SU-DHL-6 (cell line): Measurements from ENCODE around the gene TYW1B.
"Not testable (repeated sequence)": the region's sequence is repeated elsewhere in the genome, so short reads cannot be mapped to it uniquely, and the experiment has no call there.

Source experiments
- H2AFZ ChIP-seq: fragments of 200-600 bp; sonication (generic); 2 replicates; pipeline ENCODE4 v1.6.1; 2014; ENCODE audit warnings: low read depth, mild to moderate bottlenecking, moderate library complexity, mixed read lengths, antibody characterized with exemption, low read length; ENCODE audit not compliant: severe bottlenecking
- H3F3A ChIP-seq: fragments of 200-600 bp; shearing (Covaris generic); 2 replicates; pipeline ENCODE4 v1.6.0; 2016; ENCODE audit warnings: antibody characterized with exemption, mild to moderate bottlenecking; ENCODE audit not compliant: insufficient read depth
- H3K27ac ChIP-seq: fragments of 200-600 bp; sonication (generic); 2 replicates; pipeline ENCODE4 v1.5.1; 2016; ENCODE audit warnings: low read depth, mild to moderate bottlenecking, low read length, moderate library complexity, mixed read lengths
- H3K27me3 ChIP-seq: fragments of 200-600 bp; sonication (generic), shearing (Covaris generic); 2 replicates; pipeline ENCODE4 v1.6.0; 2014; ENCODE audit warnings: mild to moderate bottlenecking, low read length
- H3K36me3 ChIP-seq: fragments of 200-600 bp; sonication (generic); 2 replicates; pipeline ENCODE4 v1.6.1; 2014; ENCODE audit warnings: mild to moderate bottlenecking, low read length, mixed read lengths
- H3K4me2 ChIP-seq: fragments of 300-600, 200-600 bp; shearing (Covaris generic), sonication (generic); 2 replicates; pipeline ENCODE4 v1.6.0; 2014; ENCODE audit warnings: low read length, low read depth, mild to moderate bottlenecking; ENCODE audit not compliant: poor library complexity, severe bottlenecking
- H3K4me3 ChIP-seq: fragments of 200-600 bp; sonication (generic); 2 replicates; pipeline ENCODE4 v1.5.1; 2014; ENCODE audit warnings: antibody characterized with exemption, low read length, mild to moderate bottlenecking, mixed read lengths; ENCODE audit not compliant: insufficient read depth, poor library complexity, severe bottlenecking
- H3K79me2 ChIP-seq: fragments of 200-600 bp; sonication (generic); 2 replicates; pipeline ENCODE4 v1.6.1; 2014; ENCODE audit warnings: mild to moderate bottlenecking, low read length, moderate library complexity; ENCODE audit not compliant: insufficient read depth
- H3K9ac ChIP-seq: fragments of 200-600 bp; sonication (generic); 2 replicates; pipeline ENCODE4 v1.7.0; 2014; ENCODE audit warnings: mild to moderate bottlenecking, low read length
- H3K9me2 ChIP-seq: fragments of 200-600 bp; sonication (generic); replicated peaks from 2 replicates; pipeline ENCODE4 v1.6.1; 2014; ENCODE audit warnings: low read length; ENCODE audit not compliant: insufficient read depth
- H3K9me3 ChIP-seq: fragments of 200-600 bp; sonication (generic); 2 replicates; pipeline ENCODE4 v1.6.1; 2014; ENCODE audit warnings: low read length, mixed read lengths; ENCODE audit not compliant: insufficient read depth
- H4K20me1 ChIP-seq: fragments of 200-600 bp; sonication (generic); 2 replicates; pipeline ENCODE4 v1.6.1; 2014; ENCODE audit warnings: low read depth, mild to moderate bottlenecking, antibody characterized with exemption, low read length, moderate library complexity, mixed read lengths

Gene TYW1B

GRCh38 chr7:72743801-72744200, 84.2 kb downstream of the TYW1B start:
- H3K9me3 ChIP-seq, H3K27me3 ChIP-seq, H3K4me2 ChIP-seq, H3F3A ChIP-seq, H3K36me3 ChIP-seq, H3K27ac ChIP-seq, H3K9me2 ChIP-seq, H3K79me2 ChIP-seq, H3K4me3 ChIP-seq, H2AFZ ChIP-seq, H4K20me1 ChIP-seq, H3K9ac ChIP-seq: not testable (repeated sequence)

DNA sequence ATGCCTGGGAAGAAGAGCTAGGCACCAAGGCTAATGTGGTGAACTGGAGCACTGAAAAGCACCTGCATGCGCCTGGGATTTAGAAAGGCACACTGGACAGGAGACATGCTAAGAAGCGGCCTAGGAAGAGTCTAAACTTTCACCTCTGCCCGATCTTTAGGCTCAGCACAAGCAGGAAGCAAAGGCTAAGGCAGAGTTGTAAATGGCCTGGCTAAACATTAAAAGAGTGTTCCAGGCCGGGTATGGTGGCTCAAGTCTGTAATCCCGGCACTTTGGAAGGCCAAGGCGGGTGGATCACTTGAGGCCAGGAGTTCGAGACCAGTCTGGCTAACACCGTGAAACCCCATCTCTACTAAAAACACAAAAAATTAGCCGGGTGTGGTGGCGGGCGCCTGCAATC, 88.3 kb downstream of the TYW1B start:
- H3K4me2 ChIP-seq = not testable (repeated sequence)

GRCh38 chr7:72735855-72736254, 92.1 kb downstream of the TYW1B start:
- H3K27me3 ChIP-seq, H3K4me3 ChIP-seq, H3F3A ChIP-seq, H3K9me3 ChIP-seq, H3K4me2 ChIP-seq, H2AFZ ChIP-seq, H3K9ac ChIP-seq, H3K27ac ChIP-seq, H3K79me2 ChIP-seq, H3K36me3 ChIP-seq, H3K9me2 ChIP-seq, H4K20me1 ChIP-seq: not testable (repeated sequence)

More for the DNA sequence above, 88.3 kb downstream of the TYW1B start:
- H3K36me3 ChIP-seq, H2AFZ ChIP-seq, H3K9ac ChIP-seq, H3K27ac ChIP-seq, H3K79me2 ChIP-seq, H4K20me1 ChIP-seq, H3K9me2 ChIP-seq, H3F3A ChIP-seq, H3K27me3 ChIP-seq, H3K9me3 ChIP-seq, H3K4me3 ChIP-seq: not testable (repeated sequence)

DNA sequence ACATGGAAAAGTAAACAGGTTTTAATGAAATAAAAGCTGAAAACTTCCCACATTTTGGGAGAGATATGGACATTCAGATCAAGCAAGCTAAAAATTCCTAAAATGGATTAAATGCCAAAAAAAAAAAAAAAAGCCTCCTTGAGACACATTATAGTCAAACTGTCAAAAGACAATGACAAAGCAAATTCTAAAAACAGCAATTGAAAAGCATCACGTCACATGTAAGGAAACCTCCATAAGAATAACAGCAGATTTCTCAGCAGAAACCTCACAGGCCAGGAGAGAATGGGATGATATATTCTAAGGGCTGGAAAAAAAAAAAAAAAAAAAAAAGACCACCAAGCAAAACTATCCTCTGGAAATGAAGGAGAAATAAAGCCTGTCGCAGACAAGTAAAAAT, 97.2 kb downstream of the TYW1B start:
- not testable (repeated sequence) for H3K27me3 ChIP-seq, H4K20me1 ChIP-seq, H3K79me2 ChIP-seq, H3K9ac ChIP-seq, H2AFZ ChIP-seq, H3K4me2 ChIP-seq, H3K9me3 ChIP-seq, H3K27ac ChIP-seq, H3K9me2 ChIP-seq, H3K4me3 ChIP-seq, H3K36me3 ChIP-seq, H3F3A ChIP-seq

DNA sequence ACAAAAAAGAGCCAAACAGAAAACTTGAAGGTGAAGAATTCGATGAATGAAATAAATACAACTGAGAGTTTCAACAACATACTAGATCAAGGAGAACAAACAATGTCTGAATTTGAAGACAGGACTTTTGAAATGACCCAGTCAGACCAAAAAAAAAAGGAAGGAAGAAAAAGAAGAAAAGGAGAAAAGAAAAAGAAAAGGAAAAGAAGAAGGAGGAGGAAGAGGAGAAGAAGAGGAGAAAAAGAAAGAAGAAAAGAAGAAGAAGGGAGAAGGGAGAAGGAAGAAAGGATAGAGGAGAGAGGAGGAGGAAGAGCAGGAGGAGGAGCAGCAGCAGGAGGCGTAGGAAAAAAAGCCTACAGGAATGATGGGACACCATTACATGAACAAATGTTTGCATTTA, 97.6 kb downstream of the TYW1B start:
- H3K4me3 ChIP-seq, H3K27ac ChIP-seq, H3K79me2 ChIP-seq, H3K27me3 ChIP-seq, H3F3A ChIP-seq, H3K9ac ChIP-seq, H3K4me2 ChIP-seq, H3K9me3 ChIP-seq, H3K36me3 ChIP-seq, H3K9me2 ChIP-seq, H4K20me1 ChIP-seq, H2AFZ ChIP-seq: not testable (repeated sequence)

- H3K27ac ChIP-seq, H3F3A ChIP-seq, H3K36me3 ChIP-seq, H3K9me3 ChIP-seq, H4K20me1 ChIP-seq, H3K4me2 ChIP-seq, H3K4me3 ChIP-seq, H3K27me3 ChIP-seq, H2AFZ ChIP-seq, H3K9ac ChIP-seq, H3K9me2 ChIP-seq, H3K79me2 ChIP-seq: not testable (repeated sequence)
These were observed 98.9 kb downstream of the TYW1B start for GRCh38 chr7:72729130-72729529.

DNA sequence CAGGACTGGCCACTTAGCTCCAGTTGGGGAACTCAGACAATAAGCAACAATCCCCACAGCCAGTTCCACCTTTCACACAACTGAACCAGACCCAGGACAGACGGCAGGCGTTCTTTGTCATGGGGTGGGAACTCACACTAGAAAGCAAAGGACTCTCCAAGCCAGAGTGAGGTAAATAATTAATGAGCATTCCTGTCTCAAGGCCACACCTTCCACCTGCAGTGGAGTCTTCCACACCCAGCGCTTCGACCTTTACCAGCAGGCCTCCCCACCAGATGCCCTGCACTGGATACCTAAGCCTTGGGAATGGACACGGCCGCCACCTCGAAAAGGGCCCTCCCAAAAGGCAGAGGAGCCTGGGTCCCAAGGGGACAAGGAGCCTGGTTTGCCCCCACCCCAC, 105.3 kb downstream of the TYW1B start:
- not testable (repeated sequence) for H3K27ac ChIP-seq, H3K4me2 ChIP-seq, H3K9ac ChIP-seq, H3F3A ChIP-seq, H3K4me3 ChIP-seq, H3K27me3 ChIP-seq, H3K9me3 ChIP-seq, H3K36me3 ChIP-seq, H3K9me2 ChIP-seq, H2AFZ ChIP-seq, H4K20me1 ChIP-seq, H3K79me2 ChIP-seq

DNA sequence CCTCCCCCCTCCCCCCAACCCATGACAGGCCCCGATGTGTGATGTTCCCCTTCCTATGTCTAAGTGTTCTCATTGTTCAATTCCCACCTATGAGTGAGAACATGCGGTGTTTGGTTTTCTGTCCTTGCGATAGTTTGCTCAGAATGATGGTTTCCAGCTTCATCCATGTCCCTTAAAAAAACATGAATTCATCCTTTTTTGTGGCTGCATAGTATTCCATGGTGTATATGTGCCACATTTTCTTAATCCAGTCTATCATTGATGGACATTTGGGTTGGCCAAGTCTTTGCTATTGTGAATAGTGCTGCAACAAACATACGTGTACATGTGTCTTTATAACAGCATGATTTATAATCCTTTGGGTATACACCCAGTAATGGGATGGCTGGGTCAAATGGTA, 107.1 kb downstream of the TYW1B start:
- H2AFZ ChIP-seq, H3K36me3 ChIP-seq, H3F3A ChIP-seq, H3K4me3 ChIP-seq, H3K27ac ChIP-seq, H3K79me2 ChIP-seq, H3K4me2 ChIP-seq, H3K9me3 ChIP-seq, H3K27me3 ChIP-seq, H3K9ac ChIP-seq, H3K9me2 ChIP-seq, H4K20me1 ChIP-seq: not testable (repeated sequence)
